SK-N-SH treated with all-trans-retinoic acid at 6 μM for 48 hours (cell line): ENCODE measurements around the gene ITGA8.

Source experiments
- ARNTL ChIP-seq: fragments of 450-650 bp; formaldehyde crosslinking; IDR thresholded peaks from 2 replicates; pipeline ENCODE4 v1.5.0; 2020; ENCODE audit warnings: low read depth, mild to moderate bottlenecking, moderate library complexity, borderline replicate concordance
- ESRRG ChIP-seq: fragments of 250-450 bp; sonication (Bioruptor Pico); IDR thresholded peaks from 2 replicates; pipeline ENCODE4 v1.6.1; 2021; ENCODE audit warnings: mild to moderate bottlenecking
- OSR1 ChIP-seq: fragments of 250-450 bp; sonication (Bioruptor Pico); IDR thresholded peaks from 2 replicates; pipeline ENCODE4 v1.8.0; 2022; ENCODE audit warnings: moderate library complexity, mild to moderate bottlenecking, inconsistent platforms
- PATZ1 ChIP-seq: fragments of 250-450 bp; sonication (Bioruptor Pico); IDR thresholded peaks from 2 replicates; pipeline ENCODE4 v1.8.0; 2020; ENCODE audit warnings: mild to moderate bottlenecking, moderate library complexity, borderline replicate concordance
- POU6F1 ChIP-seq: fragments of 250-450 bp; sonication (Bioruptor Pico); IDR thresholded peaks from 2 replicates; pipeline ENCODE4 v1.8.0; 2021; ENCODE audit warnings: low read depth, mild to moderate bottlenecking, moderate library complexity, borderline replicate concordance
- RARB ChIP-seq: fragments of 250-450 bp; sonication (Bioruptor Pico); IDR thresholded peaks from 2 replicates; pipeline ENCODE4 v1.8.0; 2021; ENCODE audit warnings: mild to moderate bottlenecking, moderate library complexity
- TSHZ2 ChIP-seq: fragments of 250-450 bp; sonication (Bioruptor Pico); IDR thresholded peaks from 2 replicates; pipeline ENCODE4 v1.5.0; 2020; ENCODE audit warnings: mild to moderate bottlenecking, moderate library complexity
- ZC3H10 ChIP-seq: fragments of 250-450 bp; sonication (Bioruptor Pico); IDR thresholded peaks from 2 replicates; pipeline ENCODE4 v1.5.1; 2021; ENCODE audit warnings: mild to moderate bottlenecking, moderate library complexity
- ZFP3 ChIP-seq: fragments of 250-450 bp; sonication (Bioruptor Pico); IDR thresholded peaks from 2 replicates; pipeline ENCODE4 v1.5.0; 2020; ENCODE audit warnings: mild to moderate bottlenecking, moderate library complexity
- ZNF70 ChIP-seq: fragments of 450-650 bp; formaldehyde crosslinking; IDR thresholded peaks from 2 replicates; pipeline ENCODE4 v1.5.0; 2020; ENCODE audit warnings: mild to moderate bottlenecking, moderate library complexity

GRCh38 chr10:15759265-15759664 lies 39.5 kb upstream of the ITGA8 start:
- TF ChIP-seq ZC3H10 (CRISPR knock-in tag) (no peak), ARNTL (CRISPR knock-in tag) (no peak), OSR1 (no peak), PATZ1 (no peak), ZFP3 (CRISPR knock-in tag) (no peak), ZNF70 (no peak), POU6F1 (CRISPR knock-in tag) (no peak), TSHZ2 (no peak), ESRRG (CRISPR knock-in tag) (no peak), RARB (CRISPR knock-in tag) (no peak)
